GM21367 (cell line): ENCODE data around the gene BCAS3.

Experiments used
- ATAC-seq: cut with Tn5 transposase; IDR thresholded peaks from one replicate; pipeline ENCODE4 v1.9.1; 2021; ENCODE audit not compliant: unreplicated experiment

Gene BCAS3

GRCh38 chr17:61371606-61372005 lies 694.0 kb downstream of the BCAS3 start:
- no peak for ATAC-seq

- no peak for ATAC-seq
These were observed 694.8 kb downstream of the BCAS3 start for GRCh38 chr17:61372436-61372835.

- no peak for ATAC-seq
These were observed 699.5 kb downstream of the BCAS3 start for GRCh38 chr17:61376931-61377838.

GRCh38 chr17:61378658-61379456 lies 701.2 kb downstream of the BCAS3 start:
- ATAC-seq = no peak

- ATAC-seq = no peak
These were observed 702.0 kb downstream of the BCAS3 start for GRCh38 chr17:61379457-61380216.

- no peak for ATAC-seq
These were observed 702.7 kb downstream of the BCAS3 start for GRCh38 chr17:61380217-61380835.

GRCh38 chr17:61380836-61381525 lies 703.3 kb downstream of the BCAS3 start:
- ATAC-seq = no peak

GRCh38 chr17:61381537-61381936 lies 703.9 kb downstream of the BCAS3 start:
- ATAC-seq = no peak

GRCh38 chr17:61382796-61383688 lies 705.4 kb downstream of the BCAS3 start:
- no peak for ATAC-seq

- ATAC-seq = no peak
These were observed 706.1 kb downstream of the BCAS3 start for GRCh38 chr17:61383689-61384201.

GRCh38 chr17:61384354-61384691 lies 706.7 kb downstream of the BCAS3 start:
- no peak for ATAC-seq

GRCh38 chr17:61384692-61385576 lies 707.3 kb downstream of the BCAS3 start:
- ATAC-seq = no peak

- no peak for ATAC-seq
These were observed 708.1 kb downstream of the BCAS3 start for GRCh38 chr17:61385577-61386236.

GRCh38 chr17:61386251-61386650 lies 708.6 kb downstream of the BCAS3 start:
- no peak for ATAC-seq

- ATAC-seq = no peak
These were observed 709.4 kb downstream of the BCAS3 start for GRCh38 chr17:61387011-61387410.

GRCh38 chr17:61387511-61388305 lies 710.1 kb downstream of the BCAS3 start:
- no peak for ATAC-seq
